Cardiac muscle cell (in vitro differentiated cells and primary cell): ENCODE results near the gene POLR2A. TPM values are rescaled to one million over a fixed set of nuclear protein-coding genes. Genes with fewer than 3 reads are reported as not detected.
"Not testable (repeated sequence)": the region's sequence is repeated elsewhere in the genome, so short reads cannot be mapped to it uniquely, and the experiment has no call there.

Experiments used
- DNase-seq, 2 donors: peaks; one replicate each; pipeline versions ENCODE4 v3.0.0 to v3.0.0-alpha.2; 2010 to 2017; ENCODE audit warnings: low read depth in 1 of 2, low spot score in 1 of 2
- H3K27ac ChIP-seq: fragments of 200-600 bp; sonication (generic); 2 replicates; pipeline ENCODE4 v1.5.1; 2016
- H3K27me3 ChIP-seq: fragments of 200-600 bp; sonication (generic); 2 replicates; pipeline ENCODE4 v1.6.0; 2016; ENCODE audit warnings: control low read depth
- H3K36me3 ChIP-seq: fragments of 200-600 bp; sonication (generic); 2 replicates; pipeline ENCODE4 v1.5.1; 2016; ENCODE audit warnings: control low read depth
- H3K4me1 ChIP-seq: fragments of 200-600 bp; sonication (generic); 2 replicates; pipeline ENCODE4 v1.8.1; 2017; ENCODE audit warnings: low read depth, mild to moderate bottlenecking, mixed run types
- H3K4me3 ChIP-seq: fragments of 200-600 bp; sonication (generic); 2 replicates; pipeline ENCODE4 v1.5.1; 2016; ENCODE audit warnings: mild to moderate bottlenecking
- H3K9me3 ChIP-seq: fragments of 200-600 bp; sonication (generic); 2 replicates; pipeline ENCODE4 v1.5.1; 2017; ENCODE audit warnings: low read depth, mild to moderate bottlenecking, control low read depth
- polyA plus RNA-seq: library from polyadenylated mRNA; unstranded; fragments of >200 nt; fragmentation: Nextera tagmentation; extraction: Ambion mirVana; gene quantifications from 2 replicates; pipeline ENCODE4 v1.2.1, GENCODE V29; 2016
- total RNA-seq: library from RNA; depleted of rRNA; stranded (reverse); fragments of >200 nt; gene quantifications from 2 replicates; pipeline ENCODE4 v1.2.3, GENCODE V29; 2016
- TF ChIP-seq, protein P1 (sequence below): IDR thresholded peaks from 2 replicates; pipeline ENCODE4 v1.5.1; 2012; ENCODE audit warnings: low read depth, mild to moderate bottlenecking, low read length

Gene POLR2A
- total and polyA plus RNA-seq, 2 experiments from 2014 or later, result 41.3 to 62.3 TPM

DNA sequence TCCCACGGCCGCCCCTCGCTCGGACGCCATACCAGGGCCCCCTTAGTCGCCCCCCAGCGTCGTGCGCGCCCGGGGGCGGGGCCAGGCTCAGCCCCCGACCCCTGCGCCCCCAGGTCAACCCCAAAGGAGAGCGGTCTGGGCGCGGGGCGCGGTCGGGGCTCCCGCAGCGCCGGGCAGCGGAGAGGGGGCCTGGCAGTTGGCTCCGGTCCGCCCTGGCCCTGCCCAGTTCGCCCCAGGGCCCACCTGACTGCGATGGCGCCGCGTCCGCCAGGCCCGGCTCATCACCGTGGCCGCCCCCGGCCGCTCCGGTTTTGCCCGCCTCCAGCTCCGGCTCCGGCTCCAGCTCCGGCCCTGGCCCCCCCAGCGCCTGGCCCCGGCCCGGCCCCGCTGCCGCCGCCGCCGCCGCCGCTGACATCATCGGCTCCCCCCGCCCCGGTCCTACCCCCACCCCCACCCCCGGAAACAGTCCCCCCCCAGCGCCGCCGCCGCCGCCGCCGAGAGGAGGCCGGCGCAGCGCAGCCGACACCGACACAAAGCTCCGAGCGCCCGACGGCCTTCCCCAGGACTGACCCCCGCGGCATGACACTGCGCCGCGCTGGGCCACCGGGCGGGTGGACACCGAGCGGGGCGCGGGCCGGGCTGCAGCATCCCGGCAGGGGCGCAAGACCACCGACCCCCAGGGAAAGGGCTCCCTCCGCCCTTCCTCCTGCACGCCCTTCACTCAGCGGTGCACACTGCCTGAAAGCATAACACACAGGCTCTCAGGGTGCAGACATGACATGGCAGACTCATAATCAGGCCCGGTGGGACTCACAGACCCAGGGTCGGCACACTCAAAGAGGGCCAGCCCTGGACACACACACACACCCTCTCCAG is 4.7 kb upstream of the POLR2A start, which contains the start of gene ZBTB4:
ZBTB4 (minus strand) TSS at position 419 of the 876 bp plus-strand sequence. CDS start 12,830 bp downstream, outside the sequence.
- Histone ChIP-seq H3K4me1 (peaks cover 37% of the 10 kb centered on the region), H3K27me3 (no peaks in the 10 kb centered on the region), H3K4me3 (peak within 1 kb of the TSS; percentile 69), H3K27ac (peak within 1 kb of the TSS; percentile 95), H3K36me3 (no peaks in the 10 kb centered on the region), H3K9me3 (no peaks in the 10 kb centered on the region)
- peak; percentile 49 to 66 for DNase-seq
- TF ChIP-seq, protein P1, sequence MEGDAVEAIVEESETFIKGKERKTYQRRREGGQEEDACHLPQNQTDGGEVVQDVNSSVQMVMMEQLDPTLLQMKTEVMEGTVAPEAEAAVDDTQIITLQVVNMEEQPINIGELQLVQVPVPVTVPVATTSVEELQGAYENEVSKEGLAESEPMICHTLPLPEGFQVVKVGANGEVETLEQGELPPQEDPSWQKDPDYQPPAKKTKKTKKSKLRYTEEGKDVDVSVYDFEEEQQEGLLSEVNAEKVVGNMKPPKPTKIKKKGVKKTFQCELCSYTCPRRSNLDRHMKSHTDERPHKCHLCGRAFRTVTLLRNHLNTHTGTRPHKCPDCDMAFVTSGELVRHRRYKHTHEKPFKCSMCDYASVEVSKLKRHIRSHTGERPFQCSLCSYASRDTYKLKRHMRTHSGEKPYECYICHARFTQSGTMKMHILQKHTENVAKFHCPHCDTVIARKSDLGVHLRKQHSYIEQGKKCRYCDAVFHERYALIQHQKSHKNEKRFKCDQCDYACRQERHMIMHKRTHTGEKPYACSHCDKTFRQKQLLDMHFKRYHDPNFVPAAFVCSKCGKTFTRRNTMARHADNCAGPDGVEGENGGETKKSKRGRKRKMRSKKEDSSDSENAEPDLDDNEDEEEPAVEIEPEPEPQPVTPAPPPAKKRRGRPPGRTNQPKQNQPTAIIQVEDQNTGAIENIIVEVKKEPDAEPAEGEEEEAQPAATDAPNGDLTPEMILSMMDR, result no peak

DNA sequence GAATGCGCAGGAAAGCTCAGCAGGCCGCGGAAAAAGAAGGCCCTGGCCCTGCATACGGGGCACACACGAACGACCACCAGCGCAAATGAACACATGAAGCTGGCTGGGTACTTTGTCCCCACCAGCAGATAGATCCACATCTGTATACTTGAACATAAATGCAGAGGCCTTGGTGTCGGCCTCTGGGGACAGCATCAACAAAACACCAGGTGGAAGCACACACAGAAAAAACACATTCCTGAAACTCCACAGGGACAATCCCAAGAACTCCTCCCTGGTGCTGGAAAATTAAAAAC is 4.1 kb upstream of the POLR2A start:
- Histone ChIP-seq H3K27me3 (no peaks in the 10 kb centered on the region), H3K4me3 (peak overlapping the region; percentile 69), H3K9me3 (no peaks in the 10 kb centered on the region), H3K36me3 (no peaks in the 10 kb centered on the region), H3K27ac (peak overlapping the region; percentile 95), H3K4me1 (peaks cover 37% of the 10 kb centered on the region)
- TF ChIP-seq, protein P1, result no peak
- no peak for DNase-seq

DNA sequence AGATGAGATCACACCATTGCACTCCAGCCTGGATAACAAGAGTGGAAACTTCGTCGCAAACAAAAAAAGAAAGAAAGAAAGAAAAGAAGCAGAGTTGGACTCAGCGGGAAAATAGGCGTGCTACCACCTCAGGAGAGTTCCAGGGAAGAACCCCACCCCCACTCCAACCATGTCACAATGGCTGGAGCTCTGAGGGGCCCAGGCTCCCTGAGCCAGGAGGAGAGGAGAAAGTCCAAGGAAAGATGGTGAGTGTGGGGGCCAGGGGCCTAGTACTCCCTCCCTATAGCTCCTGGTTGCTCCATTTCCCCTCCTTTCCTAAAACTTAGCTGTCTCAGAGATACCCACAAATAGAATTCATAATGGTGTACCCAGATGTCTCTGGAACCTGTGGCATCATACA is 2.9 kb upstream of the POLR2A start, which contains the start of gene SLC35G6:
SLC35G6 (plus strand) TSS at position 172 of the 400 bp plus-strand sequence; CDS start at position 243, 71 bp downstream.
- not testable (repeated sequence) for H3K4me3 ChIP-seq

DNA sequence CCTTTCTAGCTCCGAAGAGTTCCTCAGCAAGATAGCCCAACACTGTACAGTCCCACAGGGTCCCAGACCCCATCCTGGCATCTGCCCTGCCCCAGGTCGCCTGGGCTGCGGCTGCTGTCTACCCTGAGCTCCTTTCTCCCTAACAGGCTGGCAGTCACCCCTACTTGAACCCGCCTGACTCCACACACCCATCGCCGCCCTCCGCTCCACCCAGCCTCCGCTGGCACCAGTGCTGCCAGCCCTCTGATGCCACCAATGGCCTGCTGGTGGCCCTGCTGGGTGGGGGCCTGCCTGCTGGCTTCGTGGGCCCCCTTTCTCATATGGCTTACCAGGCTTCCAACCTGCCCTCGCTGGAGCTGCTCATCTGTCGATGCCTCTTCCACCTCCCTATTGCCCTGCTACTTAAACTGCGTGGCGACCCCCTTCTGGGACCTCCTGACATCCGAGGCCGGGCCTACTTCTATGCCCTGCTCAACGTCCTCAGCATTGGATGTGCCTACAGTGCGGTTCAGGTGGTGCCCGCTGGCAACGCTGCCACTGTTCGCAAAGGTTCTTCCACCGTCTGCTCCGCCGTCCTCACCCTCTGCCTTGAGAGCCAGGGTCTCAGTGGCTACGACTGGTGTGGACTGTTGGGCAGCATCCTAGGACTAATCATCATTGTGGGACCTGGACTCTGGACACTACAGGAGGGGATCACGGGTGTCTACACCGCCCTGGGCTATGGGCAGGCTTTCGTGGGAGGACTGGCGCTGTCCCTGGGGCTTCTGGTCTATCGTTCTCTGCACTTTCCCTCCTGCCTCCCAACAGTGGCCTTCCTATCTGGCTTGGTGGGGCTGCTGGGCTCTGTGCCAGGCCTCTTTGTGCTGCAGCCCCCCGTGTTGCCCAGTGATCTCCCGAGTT is 2.1 kb upstream of the POLR2A start:
- not testable (repeated sequence) for DNase-seq, H3K27me3 ChIP-seq, H3K9me3 ChIP-seq, H3K4me3 ChIP-seq, H3K36me3 ChIP-seq
- H3K27ac ChIP-seq, result peak overlapping the region; percentile 98
- peaks cover 36% of the 10 kb centered on the region for H3K4me1 ChIP-seq

More for the DNA sequence above, 2.9 kb upstream of the POLR2A start, which contains the start of gene SLC35G6:
- not testable (repeated sequence) for H3K9me3 ChIP-seq, H3K27me3 ChIP-seq, H3K36me3 ChIP-seq, DNase-seq
- Histone ChIP-seq H3K4me1 (peaks cover 36% of the 10 kb centered on the region), H3K27ac (peak within 1 kb of the TSS; percentile 98)

DNA sequence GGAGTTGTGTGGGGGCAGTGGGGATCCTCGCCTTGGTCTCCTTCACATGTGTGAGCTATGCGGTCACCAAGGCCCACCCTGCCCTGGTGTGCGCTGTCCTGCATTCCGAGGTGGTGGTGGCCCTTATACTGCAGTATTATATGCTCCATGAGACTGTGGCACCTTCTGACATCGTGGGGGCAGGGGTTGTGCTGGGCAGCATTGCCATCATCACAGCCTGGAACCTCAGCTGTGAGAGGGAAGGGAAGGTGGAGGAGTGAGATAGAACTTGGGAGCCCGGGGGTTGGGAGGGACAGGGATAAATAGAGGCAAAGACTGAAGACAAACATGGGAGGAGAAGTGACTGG is 1.5 kb upstream of the POLR2A start:
- not testable (repeated sequence) for H3K9me3 ChIP-seq, H3K27me3 ChIP-seq, DNase-seq, H3K36me3 ChIP-seq
- Histone ChIP-seq H3K4me3 (peak overlapping the region; percentile 59), H3K4me1 (peaks cover 30% of the 10 kb centered on the region), H3K27ac (peak overlapping the region; percentile 98)

DNA sequence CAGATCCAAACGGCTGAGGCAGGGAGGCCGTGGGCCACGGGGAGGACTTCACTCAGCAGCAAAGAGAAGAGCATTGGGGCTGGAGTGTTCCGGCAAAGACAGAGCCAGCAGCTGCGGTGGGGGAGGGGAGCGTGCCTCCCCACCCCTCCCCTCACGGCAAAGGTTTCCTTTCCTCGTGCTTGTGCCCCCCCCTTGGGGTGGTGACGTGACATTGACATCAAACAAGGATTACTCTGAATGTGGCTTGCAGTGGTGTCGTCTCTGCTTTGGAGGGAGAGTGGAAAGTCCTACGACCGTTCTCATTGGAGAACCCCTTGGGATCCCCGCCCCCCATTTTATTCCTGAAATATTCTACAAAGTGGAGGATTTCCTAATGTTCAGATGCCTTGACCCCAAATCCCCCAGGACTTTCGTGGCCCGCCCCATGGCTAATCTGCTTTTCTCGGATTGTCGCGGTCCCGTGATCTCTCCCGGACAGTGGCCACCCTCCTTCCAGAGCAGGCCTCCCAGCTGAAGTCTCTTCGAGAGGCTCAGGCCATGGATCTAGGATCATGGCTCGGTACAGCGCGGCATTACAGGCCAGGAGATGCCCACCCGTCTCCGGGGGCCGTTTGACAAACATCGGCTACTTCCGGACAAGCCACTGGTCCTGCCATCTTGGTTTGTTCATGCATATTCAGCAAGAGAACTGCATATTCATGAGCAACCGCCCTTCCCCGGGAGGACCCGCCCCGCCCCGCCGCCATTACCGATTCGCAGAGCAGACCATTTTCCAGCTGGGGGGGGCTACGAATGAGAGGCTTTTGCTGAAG is 705 bp upstream of the POLR2A start:
- Histone ChIP-seq H3K27me3 (no peaks in the 10 kb centered on the region), H3K4me3 (peak overlapping the region; percentile 59), H3K36me3 (no peaks in the 10 kb centered on the region), H3K27ac (peak overlapping the region; percentile 98), H3K4me1 (peaks cover 24% of the 10 kb centered on the region), H3K9me3 (no peaks in the 10 kb centered on the region)
- TF ChIP-seq, protein P1, result no peak
- peak; percentile 95 to 96 for DNase-seq
